Measurements from ENCODE around the gene SBDS.
"Not testable (repeated sequence)": the region's sequence is repeated elsewhere in the genome, so short reads cannot be mapped to it uniquely, and the experiment has no call there.

Gene SBDS

GRCh38 chr7:67019562-67020390 is 24.4 kb upstream of the SBDS start:
- no peaks in the 10 kb centered on the region for H3K9me3 ChIP-seq (ENCODE audit: insufficient read depth, low read length)
- H3K4me3 ChIP-seq (ENCODE audit: low read length), result no peak overlapping the region
- no peaks in the 10 kb centered on the region for H4K20me1 ChIP-seq (ENCODE audit: insufficient read depth, low read length)
- H2AFZ ChIP-seq (ENCODE audit: low read depth, low read length), result no peak overlapping the region
- no peaks in the 10 kb centered on the region for H3K4me1 ChIP-seq (ENCODE audit: low read length)
- no peaks in the 10 kb centered on the region for H3K27me3 ChIP-seq (ENCODE audit: low read depth, low read length)
- H3K27ac ChIP-seq (ENCODE audit: low read length), result no peak overlapping the region
- H3K4me2 ChIP-seq (ENCODE audit: low read length), result no peak overlapping the region
- TF ChIP-seq EZH2phosphoT487 (IDR thresholded peaks at IDR 0.05; ENCODE audit: low read depth) (no peak), CTCF (IDR thresholded peaks at IDR 0.05; ENCODE audit: low read depth, low read length) (no peak)
- H3K36me3 ChIP-seq (replicated peaks; ENCODE audit: low read depth, low read length), result peaks cover 18% of the 10 kb centered on the region
- H3K79me2 ChIP-seq (ENCODE audit: low read length), result no peaks in the 10 kb centered on the region
- no peak overlapping the region for H3K9ac ChIP-seq (ENCODE audit: low read length)

- H3K27me3 ChIP-seq (ENCODE audit: low read depth, low read length), result no peaks in the 10 kb centered on the region
- H3K9ac ChIP-seq (ENCODE audit: low read length), result no peak overlapping the region
- H3K36me3 ChIP-seq (replicated peaks; ENCODE audit: low read depth, low read length), result peaks cover 18% of the 10 kb centered on the region
- H3K27ac ChIP-seq (ENCODE audit: low read length), result no peak overlapping the region
- TF ChIP-seq EZH2phosphoT487 (IDR thresholded peaks at IDR 0.05; ENCODE audit: low read depth), result no peak
- TF ChIP-seq CTCF (IDR thresholded peaks at IDR 0.05; ENCODE audit: low read depth, low read length), result no peak
- no peak overlapping the region for H3K4me2 ChIP-seq (ENCODE audit: low read length)
- H4K20me1 ChIP-seq (ENCODE audit: insufficient read depth, low read length), result no peaks in the 10 kb centered on the region
- H3K4me1 ChIP-seq (ENCODE audit: low read length), result no peaks in the 10 kb centered on the region
- no peaks in the 10 kb centered on the region for H3K9me3 ChIP-seq (ENCODE audit: insufficient read depth, low read length)
- no peak overlapping the region for H3K4me3 ChIP-seq (ENCODE audit: low read length)
- H2AFZ ChIP-seq (ENCODE audit: low read depth, low read length), result no peak overlapping the region
- no peaks in the 10 kb centered on the region for H3K79me2 ChIP-seq (ENCODE audit: low read length)
These were observed 23.6 kb upstream of the SBDS start for GRCh38 chr7:67018940-67019339.

GRCh38 chr7:67017971-67018370 is 22.6 kb upstream of the SBDS start:
- H4K20me1 ChIP-seq (ENCODE audit: insufficient read depth, low read length); H3K4me1 ChIP-seq (ENCODE audit: low read length); H3K9me3 ChIP-seq (ENCODE audit: insufficient read depth, low read length); H3K4me2 ChIP-seq (ENCODE audit: low read length); H3K27me3 ChIP-seq (ENCODE audit: low read depth, low read length); H3K9ac ChIP-seq (ENCODE audit: low read length); H2AFZ ChIP-seq (ENCODE audit: low read depth, low read length); H3K79me2 ChIP-seq (ENCODE audit: low read length); H3K4me3 ChIP-seq (ENCODE audit: low read length); H3K27ac ChIP-seq (ENCODE audit: low read length): not testable (repeated sequence)
- H3K36me3 ChIP-seq (replicated peaks; ENCODE audit: low read depth, low read length), result peaks cover 18% of the 10 kb centered on the region

- H3K27me3 ChIP-seq (ENCODE audit: low read depth, low read length); H3K4me3 ChIP-seq (ENCODE audit: low read length); H3K36me3 ChIP-seq (replicated peaks; ENCODE audit: low read depth, low read length); H3K9ac ChIP-seq (ENCODE audit: low read length); H2AFZ ChIP-seq (ENCODE audit: low read depth, low read length); H3K9me3 ChIP-seq (ENCODE audit: insufficient read depth, low read length); H3K79me2 ChIP-seq (ENCODE audit: low read length); H3K27ac ChIP-seq (ENCODE audit: low read length); H3K4me1 ChIP-seq (ENCODE audit: low read length); H4K20me1 ChIP-seq (ENCODE audit: insufficient read depth, low read length); H3K4me2 ChIP-seq (ENCODE audit: low read length): not testable (repeated sequence)
These were observed 18.8 kb upstream of the SBDS start for GRCh38 chr7:67014076-67014622.

- H2AFZ ChIP-seq (ENCODE audit: low read depth, low read length); H3K36me3 ChIP-seq (replicated peaks; ENCODE audit: low read depth, low read length); H3K9me3 ChIP-seq (ENCODE audit: insufficient read depth, low read length); H3K4me3 ChIP-seq (ENCODE audit: low read length); H3K4me2 ChIP-seq (ENCODE audit: low read length); H4K20me1 ChIP-seq (ENCODE audit: insufficient read depth, low read length); H3K4me1 ChIP-seq (ENCODE audit: low read length); H3K9ac ChIP-seq (ENCODE audit: low read length); H3K79me2 ChIP-seq (ENCODE audit: low read length); H3K27me3 ChIP-seq (ENCODE audit: low read depth, low read length); H3K27ac ChIP-seq (ENCODE audit: low read length): not testable (repeated sequence)
These were observed 14.3 kb upstream of the SBDS start for GRCh38 chr7:67009677-67010076.

All from OCI-LY3 (cell line).